Left lung (tissue), 10 donors: ENCODE measurements around the gene FHOD3. TPM values are rescaled to one million over a fixed set of nuclear protein-coding genes. Genes with fewer than 3 reads are reported as not detected.

Experiments
- ATAC-seq: fragments of 200-7000 bp; cut with Tn5 transposase; one replicate; pipeline ENCODE4 v1.9.1; 2020; ENCODE audit warnings: moderate library complexity
- DNase-seq, 4 donors: peaks; one replicate each; pipeline ENCODE4 v3.0.0-alpha.2; 2013 to 2020
- H3K27ac ChIP-seq, 2 donors: fragments of 200-600 bp; sonication (generic) in 1 of 2; one replicate each; pipeline versions ENCODE4 v1.5.0 to v1.8.0; 2020 to 2021
- H3K27me3 ChIP-seq, 2 donors: fragments of 200-600 bp; sonication (generic) in 1 of 2; one replicate each; pipeline versions ENCODE4 v1.5.0 to v1.8.0; 2020 to 2021
- H3K36me3 ChIP-seq, 2 donors: fragments of 200-600 bp; sonication (generic) in 1 of 2; one replicate each; pipeline versions ENCODE4 v1.5.0 to v1.8.0; 2020 to 2021
- H3K4me1 ChIP-seq, 2 donors: fragments of 200-600 bp; one replicate each; pipeline ENCODE4 v1.8.0; 2021
- H3K4me3 ChIP-seq, 2 donors: fragments of 200-600 bp; sonication (generic) in 1 of 2; one replicate each; pipeline versions ENCODE4 v1.5.0 to v1.8.0; 2020 to 2021; ENCODE audit warnings: mild to moderate bottlenecking in 1 of 2
- H3K9me3 ChIP-seq, 2 donors: fragments of 200-600 bp; sonication (generic) in 1 of 2; one replicate each; pipeline versions ENCODE4 v1.5.0 to v1.8.0; 2020 to 2021
- intact Hi-C, 2 donors: fragments of 100-400 bp; cut with DNase I; formaldehyde crosslinking; loops; one replicate each; pipeline versions ENCODE4 v1.11.2 to v1.14.2; 2022
- polyA plus RNA-seq, 6 donors: library from polyadenylated mRNA; unstranded; fragments of 120-200 nt; gene quantifications; one replicate each; pipeline ENCODE4 v1.2.1, GENCODE V29; 2013; ENCODE audit not compliant: insufficient read length in 6 of 6
- total RNA-seq, 2 donors: library from RNA; stranded (reverse); fragmentation: NEBNext Ultra II Directional; extraction: Animal tissue kit (Norgen Biotek cat#: 25700); gene quantifications; one replicate each; pipeline ENCODE4 v1.2.1, GENCODE V29; 2021
- TF ChIP-seq, protein P1 (sequence below), 2 donors: fragments of 200-600 bp; sonication (generic) in 1 of 2; IDR thresholded peaks; one replicate each; pipeline versions ENCODE4 v1.5.0 to v1.8.0; 2021; ENCODE audit warnings: antibody characterized with exemption in 2 of 2
- donor health status: DM: no; HTN: yes; CAD: no.
- donor health status: DM: no; HTN: no; CAD: no.

The FHOD3 gene
- total and polyA plus RNA-seq, 8 donors: 0.55 to 2.9 (median 1.5) TPM

DNA sequence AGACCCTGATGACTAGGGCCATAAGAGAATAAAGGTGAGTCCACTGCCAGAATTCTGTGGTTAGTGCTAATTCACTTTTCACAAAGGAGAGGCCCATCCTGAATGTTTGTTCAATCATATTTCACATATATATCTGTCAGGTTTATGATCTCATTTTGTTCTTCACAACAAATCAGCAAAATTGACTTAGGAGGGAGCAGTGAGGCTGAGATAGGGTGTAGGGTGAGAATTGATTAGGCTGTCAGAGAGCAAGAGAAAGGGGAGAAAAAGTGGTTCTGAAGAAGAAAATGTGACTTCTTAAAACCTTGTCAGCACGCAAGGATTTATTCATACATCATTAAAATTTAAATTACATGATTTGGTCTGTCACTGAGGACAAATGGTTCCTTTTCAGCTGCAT is 117.7 kb downstream of the FHOD3 start:
- Histone ChIP-seq H3K4me1 (peaks cover 0 to 5% of the 10 kb centered on the region in 2 donors), H3K36me3 (no peaks in the 10 kb centered on the region), H3K27ac (no peak overlapping the region), H3K9me3 (no peaks in the 10 kb centered on the region), H3K4me3 (no peak overlapping the region), H3K27me3 (no peaks in the 10 kb centered on the region)
- TF ChIP-seq, protein P1, sequence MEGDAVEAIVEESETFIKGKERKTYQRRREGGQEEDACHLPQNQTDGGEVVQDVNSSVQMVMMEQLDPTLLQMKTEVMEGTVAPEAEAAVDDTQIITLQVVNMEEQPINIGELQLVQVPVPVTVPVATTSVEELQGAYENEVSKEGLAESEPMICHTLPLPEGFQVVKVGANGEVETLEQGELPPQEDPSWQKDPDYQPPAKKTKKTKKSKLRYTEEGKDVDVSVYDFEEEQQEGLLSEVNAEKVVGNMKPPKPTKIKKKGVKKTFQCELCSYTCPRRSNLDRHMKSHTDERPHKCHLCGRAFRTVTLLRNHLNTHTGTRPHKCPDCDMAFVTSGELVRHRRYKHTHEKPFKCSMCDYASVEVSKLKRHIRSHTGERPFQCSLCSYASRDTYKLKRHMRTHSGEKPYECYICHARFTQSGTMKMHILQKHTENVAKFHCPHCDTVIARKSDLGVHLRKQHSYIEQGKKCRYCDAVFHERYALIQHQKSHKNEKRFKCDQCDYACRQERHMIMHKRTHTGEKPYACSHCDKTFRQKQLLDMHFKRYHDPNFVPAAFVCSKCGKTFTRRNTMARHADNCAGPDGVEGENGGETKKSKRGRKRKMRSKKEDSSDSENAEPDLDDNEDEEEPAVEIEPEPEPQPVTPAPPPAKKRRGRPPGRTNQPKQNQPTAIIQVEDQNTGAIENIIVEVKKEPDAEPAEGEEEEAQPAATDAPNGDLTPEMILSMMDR (IDR thresholded peaks at IDR 0.05): no peak
- intact Hi-C loops: no loop called here
- ATAC-seq (no peak), DNase-seq (no peak)

DNA sequence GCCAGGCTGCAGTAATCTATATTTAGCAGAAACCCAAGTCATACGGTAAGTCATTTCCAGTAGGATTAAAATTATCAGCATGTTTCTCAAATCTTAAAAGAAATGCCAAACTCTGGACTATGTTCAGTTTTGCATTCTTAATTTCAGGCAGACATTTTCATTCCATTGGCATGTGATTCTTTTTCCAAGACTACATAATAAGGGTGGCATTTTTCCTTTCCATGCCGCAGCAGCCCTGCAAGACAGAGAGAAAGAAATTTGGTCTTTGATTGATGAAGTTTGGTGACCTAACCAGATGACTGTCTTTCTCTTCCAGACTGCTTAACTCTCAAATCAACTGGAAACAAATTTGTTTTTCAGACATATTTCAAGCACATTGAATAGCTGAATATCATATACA is 118.1 kb downstream of the FHOD3 start:
- no peaks in the 10 kb centered on the region for H3K9me3 ChIP-seq
- TF ChIP-seq, protein P1 (IDR thresholded peaks at IDR 0.05): no peak
- no peak for DNase-seq
- no peaks in the 10 kb centered on the region for H3K27me3 ChIP-seq
- no peak overlapping the region for H3K27ac ChIP-seq
- no peak overlapping the region for H3K4me3 ChIP-seq
- no peak for ATAC-seq
- H3K36me3 ChIP-seq: no peaks in the 10 kb centered on the region
- H3K4me1 ChIP-seq: peaks cover 0 to 5% of the 10 kb centered on the region in 2 donors
- intact Hi-C loops: no loop called here

DNA sequence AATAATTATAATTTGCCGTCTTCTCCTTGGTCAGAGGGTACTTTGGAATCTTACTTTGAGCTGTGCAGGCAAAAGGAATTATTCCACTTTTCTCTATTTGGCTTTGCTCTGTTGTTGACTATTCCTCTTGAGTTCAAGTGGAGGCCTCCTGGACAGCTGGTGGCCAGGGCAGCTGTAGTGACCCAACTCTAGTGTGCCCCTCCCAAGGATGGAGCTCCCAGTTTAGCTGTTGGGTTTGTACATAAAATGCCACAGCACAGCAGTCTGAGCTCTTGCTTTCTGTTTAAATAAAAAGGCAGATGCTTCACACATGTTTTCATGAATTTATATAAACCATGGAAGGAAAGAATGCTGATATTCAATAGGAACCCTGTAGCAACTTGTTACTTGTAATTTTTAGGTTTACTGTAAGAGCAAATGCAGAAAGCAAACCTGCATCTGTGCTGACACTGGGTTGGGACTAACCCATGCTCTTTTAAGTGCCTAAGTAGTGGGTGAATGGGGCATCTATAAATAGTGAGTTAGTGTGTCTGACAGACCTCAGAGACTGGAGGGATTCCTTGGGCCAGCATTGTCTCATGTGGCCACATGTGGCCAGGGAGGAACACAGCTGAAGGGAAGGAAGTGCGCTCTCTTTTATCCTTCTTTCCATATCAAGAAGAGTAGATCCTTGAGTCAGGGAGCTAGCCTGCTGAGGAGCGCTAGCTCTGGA is 121.8 kb downstream of the FHOD3 start:
- H3K4me3 ChIP-seq: no peak overlapping the region
- no peaks in the 10 kb centered on the region for H3K27me3 ChIP-seq
- ATAC-seq (peak; percentile 96), DNase-seq (peak in 2 of 4 donors; percentile 41 to 43)
- no peak overlapping the region for H3K27ac ChIP-seq
- H3K4me1 ChIP-seq: peaks cover 0 to 5% of the 10 kb centered on the region in 2 donors
- intact Hi-C loops: no loop called here
- no peaks in the 10 kb centered on the region for H3K36me3 ChIP-seq
- TF ChIP-seq, protein P1 (IDR thresholded peaks at IDR 0.05): no peak
- H3K9me3 ChIP-seq: no peaks in the 10 kb centered on the region

DNA sequence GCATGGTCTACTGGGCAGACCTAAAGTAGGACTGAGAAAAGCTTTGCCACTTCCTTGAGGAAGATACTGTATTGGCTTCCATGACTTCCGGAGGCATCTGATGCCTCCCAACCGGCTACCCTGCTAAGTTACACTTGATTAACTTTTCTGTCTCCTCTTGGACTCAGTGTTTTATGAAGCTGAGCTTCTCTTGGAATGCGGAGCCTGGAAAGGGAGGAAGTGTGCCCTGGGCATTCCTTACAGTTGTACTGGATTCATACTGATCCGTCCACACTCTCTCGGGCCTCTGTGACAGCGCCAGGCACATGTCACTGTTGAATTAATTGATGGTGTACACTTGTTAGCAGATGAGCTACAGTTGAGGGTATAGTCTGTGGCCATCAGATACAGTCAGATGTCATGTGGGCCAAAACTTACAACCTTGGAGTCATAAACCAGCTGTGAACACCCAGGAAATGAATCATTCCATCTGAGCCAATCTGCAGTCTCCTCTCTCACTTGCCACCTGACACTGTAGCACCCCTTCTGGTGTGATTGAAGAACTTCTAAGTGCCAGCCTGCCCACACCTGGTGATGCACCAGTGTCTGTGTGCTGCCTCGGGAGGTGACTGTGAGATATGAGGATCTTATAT is 122.5 kb downstream of the FHOD3 start:
- TF ChIP-seq, protein P1 (IDR thresholded peaks at IDR 0.05): no peak
- no peaks in the 10 kb centered on the region for H3K9me3 ChIP-seq
- ATAC-seq (no peak), DNase-seq (no peak)
- peaks cover 0 to 5% of the 10 kb centered on the region in 2 donors for H3K4me1 ChIP-seq
- no peaks in the 10 kb centered on the region for H3K27me3 ChIP-seq
- no peaks in the 10 kb centered on the region for H3K36me3 ChIP-seq
- no peak overlapping the region for H3K27ac ChIP-seq
- intact Hi-C loops: no loop called here
- no peak overlapping the region for H3K4me3 ChIP-seq

DNA sequence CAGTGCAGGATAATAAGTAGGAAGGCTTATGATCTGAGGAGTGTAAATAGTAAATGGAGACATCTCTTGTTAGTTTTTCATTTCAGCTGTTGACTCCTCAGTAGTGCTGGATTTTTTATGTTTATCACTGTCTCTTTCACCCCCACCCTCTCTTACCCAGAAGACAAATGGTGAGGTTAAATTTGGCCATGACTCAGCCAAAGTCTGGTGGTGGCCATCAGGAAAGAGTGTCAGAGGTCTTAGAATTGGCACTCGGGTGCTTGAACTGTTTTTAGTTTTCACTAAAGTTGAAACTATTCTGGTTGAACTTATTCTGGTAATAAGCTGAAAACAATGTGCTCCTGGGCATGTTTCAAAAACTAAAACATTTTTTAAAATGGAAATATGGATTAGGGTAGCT is 123.3 kb downstream of the FHOD3 start:
- Histone ChIP-seq H3K9me3 (no peaks in the 10 kb centered on the region), H3K36me3 (no peaks in the 10 kb centered on the region), H3K4me3 (no peak overlapping the region), H3K4me1 (peaks cover 0 to 5% of the 10 kb centered on the region in 2 donors), H3K27me3 (no peaks in the 10 kb centered on the region), H3K27ac (no peak overlapping the region)
- intact Hi-C loops: no loop called here
- ATAC-seq (no peak), DNase-seq (no peak)
- TF ChIP-seq, protein P1 (IDR thresholded peaks at IDR 0.05): no peak
